Keratinocyte (primary cell): Measurements from ENCODE around the gene MUC21. TPM values are rescaled to one million over a fixed set of nuclear protein-coding genes. Genes with fewer than 3 reads are reported as not detected.
"Not testable (repeated sequence)": the region's sequence is repeated elsewhere in the genome, so short reads cannot be mapped to it uniquely, and the experiment has no call there.

Experiments used
- DNase-seq: peaks from one replicate; pipeline ENCODE4 v3.0.0-alpha.2; 2011; ENCODE audit warnings: low read depth, missing footprints, low spot score
- FAIRE-seq: peaks from 2 replicates; lab custom pipeline; 2011; peaks lifted over from hg19 to GRCh38; lab: Jason Lieb, UNC
- H2AFZ ChIP-seq: 2 replicates; pipeline ENCODE4 v1.6.0; 2012; ENCODE audit warnings: low read length, control low read depth, inconsistent platforms; ENCODE audit not compliant: control insufficient read depth
- H3K27ac ChIP-seq: 2 replicates; pipeline ENCODE4 v1.5.1; 2011; ENCODE audit warnings: low read length; ENCODE audit not compliant: control insufficient read depth, insufficient read depth
- H3K27me3 ChIP-seq: 3 replicates; pipeline ENCODE4 v1.6.0; 2011; ENCODE audit warnings: low read length; ENCODE audit not compliant: control insufficient read depth, insufficient read depth; ENCODE audit errors: extremely low read depth
- H3K36me3 ChIP-seq, 2 experiments: 2 replicates in 1 of 2; 3 replicates in 1 of 2; pipeline ENCODE4 v1.5.1; 2011; ENCODE audit warnings: low read length in 2 of 2, mild to moderate bottlenecking in 1 of 2; ENCODE audit not compliant: control insufficient read depth in 2 of 2, insufficient read depth in 2 of 2; ENCODE audit errors: extremely low read depth in 1 of 2
- H3K4me1 ChIP-seq: 3 replicates; pipeline ENCODE4 v1.5.1; 2011; ENCODE audit warnings: low read length; ENCODE audit not compliant: control insufficient read depth, insufficient read depth; ENCODE audit errors: extremely low read depth
- H3K4me2 ChIP-seq: 3 replicates; pipeline ENCODE4 v1.6.0; 2011; ENCODE audit warnings: low read depth, low read length; ENCODE audit not compliant: control insufficient read depth, insufficient read depth; ENCODE audit errors: extremely low read depth
- H3K4me3 ChIP-seq, 3 experiments: fragments of 200-600 bp in 1 of 3; sonication (generic) in 1 of 3; 2 replicates in 2 of 3; 3 replicates in 1 of 3; pipeline ENCODE4 v1.5.1; 2011 to 2016; ENCODE audit warnings: low read length in 3 of 3, mild to moderate bottlenecking in 3 of 3, control low read depth in 2 of 3, inconsistent platforms in 1 of 3, low read depth in 1 of 3, mixed read lengths in 1 of 3, mixed run types in 1 of 3, moderate library complexity in 1 of 3; ENCODE audit not compliant: control insufficient read depth in 2 of 3, insufficient read depth in 2 of 3; ENCODE audit errors: extremely low read depth in 1 of 3
- H3K79me2 ChIP-seq: 2 replicates; pipeline ENCODE4 v1.6.0; 2012; ENCODE audit warnings: low read length; ENCODE audit not compliant: control insufficient read depth, insufficient read depth
- H3K9ac ChIP-seq: 3 replicates; pipeline ENCODE4 v1.6.0; 2011; ENCODE audit warnings: low read length; ENCODE audit not compliant: control insufficient read depth, insufficient read depth; ENCODE audit errors: extremely low read depth
- H3K9me1 ChIP-seq: 3 replicates; pipeline ENCODE4 v1.6.0; 2011; ENCODE audit warnings: low read length; ENCODE audit not compliant: control insufficient read depth, insufficient read depth; ENCODE audit errors: extremely low read depth
- H3K9me3 ChIP-seq: 2 replicates; pipeline ENCODE4 v1.5.1; 2012; ENCODE audit warnings: low read depth, low read length; ENCODE audit not compliant: control insufficient read depth
- H4K20me1 ChIP-seq: 3 replicates; pipeline ENCODE4 v1.6.0; 2011; ENCODE audit warnings: low read length; ENCODE audit not compliant: control insufficient read depth, insufficient read depth; ENCODE audit errors: extremely low read depth
- CTCF ChIP-seq, 3 experiments: IDR thresholded peaks in 1 of 3; conservative IDR thresholded peaks in 1 of 3; optimal IDR thresholded peaks in 1 of 3; 2 replicates in 2 of 3; 3 replicates in 1 of 3; pipeline versions ENCODE3 to v1.5.1; 2011; ENCODE audit warnings: low read length in 3 of 3, mild to moderate bottlenecking in 3 of 3, moderate library complexity in 2 of 3, control low read depth in 1 of 3, inconsistent platforms in 1 of 3; ENCODE audit not compliant: insufficient read depth in 2 of 3; ENCODE audit errors: extremely low read depth in 1 of 3
- EZH2 ChIP-seq: IDR thresholded peaks from one replicate; pipeline ENCODE4 v1.6.1; 2012; ENCODE audit warnings: inconsistent platforms, mild to moderate bottlenecking, low read length, moderate library complexity
- dilution Hi-C: fragments of 300-500 bp; cut with MboI; formaldehyde crosslinking; loops from one replicate; pipeline ENCODE4 v1.7.0; 2020; ENCODE audit warnings: low sequenced_read_pairs; ENCODE audit not compliant: extremely low pct_ligation_motif_present
- polyA plus RNA-seq, 5 experiments: library from polyadenylated mRNA; depleted of rRNA in 3 of 5; stranded (reverse) in 3 of 5; stranded (forward) in 1 of 5; unstranded in 1 of 5; fragments of >200 nt; gene quantifications; 1 replicate in 1 of 5; 2 replicates in 3 of 5; 3 replicates in 1 of 5; pipeline versions ENCODE4 v1.2.1 to v1.2.3, GENCODE V29; 2011 to 2012; ENCODE audit warnings: missing spikeins in 2 of 5, low read depth in 1 of 5, low replicate concordance in 1 of 5

MUC21 gene
- polyA plus RNA-seq, 1 donor (not counting 4 experiments of a cell fraction or from before 2014, with no cell fraction given), result not detected

GRCh38 chr6:31011153-31011552, 27.6 kb downstream of the MUC21 start:
- no peaks in the 10 kb centered on the region for H3K9me1 ChIP-seq
- H4K20me1 ChIP-seq, result no peaks in the 10 kb centered on the region
- no peak overlapping the region for H3K9ac ChIP-seq
- H3K4me3 ChIP-seq, result no peak overlapping the region
- dilution Hi-C loops, result no loop called here
- FAIRE-seq (no peak), DNase-seq (no peak)
- H2AFZ ChIP-seq, result no peak overlapping the region
- H3K27ac ChIP-seq, result no peak overlapping the region
- H3K9me3 ChIP-seq, result no peaks in the 10 kb centered on the region
- no peaks in the 10 kb centered on the region for H3K27me3 ChIP-seq
- no peaks in the 10 kb centered on the region for H3K36me3 ChIP-seq
- no peak overlapping the region for H3K4me2 ChIP-seq
- TF ChIP-seq EZH2 (no peak), CTCF (optimal IDR thresholded peaks at IDR 0.05 in 1 of 3, IDR thresholded peaks at IDR 0.05 in 1 of 3, conservative IDR thresholded peaks at IDR 0.05 in 1 of 3; ENCODE audit: extremely low read depth in 1 of 3, insufficient read depth in 2 of 3, low read length in 3 of 3) (no peak)
- H3K4me1 ChIP-seq, result peaks cover 11% of the 10 kb centered on the region
- no peaks in the 10 kb centered on the region for H3K79me2 ChIP-seq

- H3K9me1 ChIP-seq, result no peaks in the 10 kb centered on the region
- H3K4me1 ChIP-seq, result no peaks in the 10 kb centered on the region
- H3K36me3 ChIP-seq, result no peaks in the 10 kb centered on the region
- H3K27me3 ChIP-seq, result peaks cover 3% of the 10 kb centered on the region
- H3K4me2 ChIP-seq, result no peak overlapping the region
- dilution Hi-C loops, result no loop called here
- H4K20me1 ChIP-seq, result no peaks in the 10 kb centered on the region
- no peak overlapping the region for H3K4me3 ChIP-seq
- H3K27ac ChIP-seq, result no peak overlapping the region
- no peaks in the 10 kb centered on the region for H3K9me3 ChIP-seq
- no peak overlapping the region for H3K9ac ChIP-seq
- H2AFZ ChIP-seq, result no peak overlapping the region
- DNase-seq (no peak), FAIRE-seq (no peak)
- no peaks in the 10 kb centered on the region for H3K79me2 ChIP-seq
- TF ChIP-seq CTCF (optimal IDR thresholded peaks at IDR 0.05 in 1 of 3, IDR thresholded peaks at IDR 0.05 in 1 of 3, conservative IDR thresholded peaks at IDR 0.05 in 1 of 3; ENCODE audit: extremely low read depth in 1 of 3, insufficient read depth in 2 of 3, low read length in 3 of 3), result no peak
- TF ChIP-seq EZH2, result no peak
Measured at GRCh38 chr6:31016659-31017299, 33.3 kb downstream of the MUC21 start.

- H3K36me3 ChIP-seq, H3K4me2 ChIP-seq, H3K9me3 ChIP-seq, H3K27ac ChIP-seq, H3K79me2 ChIP-seq, DNase-seq, H2AFZ ChIP-seq, H4K20me1 ChIP-seq, H3K27me3 ChIP-seq, FAIRE-seq, H3K9ac ChIP-seq, H3K4me1 ChIP-seq, dilution Hi-C loops, H3K9me1 ChIP-seq, H3K4me3 ChIP-seq: not testable (repeated sequence)
Measured at GRCh38 chr6:31017436-31017835, 33.9 kb downstream of the MUC21 start.
